CD4-positive, alpha-beta T cell treated with Interleukin-21 for 1 hour (primary cell): ENCODE measurements around the gene RHBDD1.

ENCODE experiments used
- DNase-seq: peaks from one replicate; pipeline ENCODE4 v3.0.0-alpha.2; 2020

Gene RHBDD1

DNA sequence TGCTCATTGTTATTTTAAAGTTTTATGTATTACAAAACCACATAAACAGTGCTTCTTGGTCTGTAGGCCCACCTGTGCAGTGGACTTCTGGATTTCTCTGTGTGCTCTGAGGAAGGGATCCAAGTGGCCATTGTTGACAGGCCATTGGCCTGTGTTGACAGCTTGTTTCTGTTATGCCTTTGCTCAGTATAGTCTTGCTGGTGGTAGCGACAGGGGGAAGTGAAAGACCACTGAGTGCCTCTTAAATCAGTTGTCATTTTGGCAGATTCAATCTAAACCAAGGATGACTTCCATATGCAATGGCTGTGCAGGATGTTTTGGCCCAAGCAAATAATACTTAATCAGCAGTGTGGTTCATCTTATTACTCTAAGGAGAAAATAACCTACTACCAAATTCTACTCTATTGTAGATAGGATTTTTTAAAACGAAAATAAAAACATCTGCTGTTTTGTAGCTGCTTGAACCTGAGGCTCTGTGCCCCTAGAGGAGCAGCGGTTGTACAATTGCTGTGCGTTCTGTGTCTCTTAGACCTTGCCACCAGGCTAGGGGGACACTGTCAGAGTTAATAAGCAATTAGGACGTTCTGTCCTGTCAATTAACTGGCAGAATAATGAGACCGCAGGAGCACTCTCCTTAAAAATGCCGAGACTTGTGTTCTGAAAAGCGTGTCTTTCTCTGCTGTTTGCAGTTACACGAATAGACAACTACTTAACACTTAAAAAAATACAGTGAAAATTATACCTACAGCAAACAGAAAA lies 108.2 kb downstream of the RHBDD1 start:
- DNase-seq, result no peak

DNA sequence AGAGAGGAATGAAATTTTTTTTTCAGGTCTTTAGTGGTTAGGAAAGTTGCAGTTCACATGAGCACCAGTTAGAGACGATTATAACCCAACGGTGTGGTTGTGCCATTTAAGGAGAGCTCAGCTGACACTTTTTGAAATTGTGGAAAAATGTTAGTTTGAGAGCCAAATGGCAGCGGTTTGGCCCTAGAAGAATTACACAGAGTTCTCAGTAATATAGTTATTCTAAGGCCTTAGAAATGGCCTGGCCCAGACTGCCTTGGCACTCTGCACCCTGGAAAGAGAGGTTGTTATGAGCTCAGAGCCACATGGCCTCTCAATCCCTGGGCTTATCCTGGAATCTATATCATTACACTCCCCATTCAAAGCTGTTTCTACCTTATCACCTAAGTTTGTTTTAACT lies 117.4 kb downstream of the RHBDD1 start:
- DNase-seq, result no peak

DNA sequence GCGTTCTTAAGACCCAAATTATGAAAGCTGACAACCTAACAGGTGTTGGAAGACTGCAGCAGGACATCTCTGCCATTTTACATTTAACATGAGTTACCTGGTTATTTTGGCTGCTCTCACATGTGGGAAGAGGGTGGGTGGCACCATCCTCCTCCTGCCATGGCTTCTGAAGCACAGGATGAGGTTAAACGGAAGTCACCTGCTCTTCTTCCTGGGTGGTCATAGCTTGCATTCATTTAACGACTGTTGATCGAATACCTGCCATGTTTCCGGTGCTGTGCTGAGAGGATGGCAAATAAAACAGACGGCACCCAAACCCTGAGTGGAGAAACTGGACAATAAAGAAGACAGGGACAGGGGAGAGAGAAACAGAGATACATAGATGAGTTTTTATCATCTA lies 118.0 kb downstream of the RHBDD1 start:
- DNase-seq, result no peak

DNA sequence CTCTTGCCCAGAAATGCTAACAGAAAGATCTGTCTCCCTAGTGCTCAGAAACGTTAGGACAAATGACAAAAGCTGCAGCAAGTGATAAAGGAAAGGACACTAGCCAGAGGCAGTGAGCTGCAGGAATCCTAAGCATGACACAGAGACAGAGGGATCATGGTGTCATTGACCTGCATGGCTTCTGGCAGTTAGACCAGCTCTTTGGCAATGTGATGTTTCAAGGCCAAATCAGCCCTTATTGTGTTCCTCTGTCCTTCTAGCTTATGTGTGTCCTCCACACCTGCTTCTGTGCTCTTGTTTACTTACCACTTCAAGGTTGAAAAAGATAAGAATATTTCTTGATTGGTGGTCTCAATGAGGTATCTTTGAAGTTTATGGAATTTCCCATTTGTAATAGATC lies 120.8 kb downstream of the RHBDD1 start:
- DNase-seq, result no peak

DNA sequence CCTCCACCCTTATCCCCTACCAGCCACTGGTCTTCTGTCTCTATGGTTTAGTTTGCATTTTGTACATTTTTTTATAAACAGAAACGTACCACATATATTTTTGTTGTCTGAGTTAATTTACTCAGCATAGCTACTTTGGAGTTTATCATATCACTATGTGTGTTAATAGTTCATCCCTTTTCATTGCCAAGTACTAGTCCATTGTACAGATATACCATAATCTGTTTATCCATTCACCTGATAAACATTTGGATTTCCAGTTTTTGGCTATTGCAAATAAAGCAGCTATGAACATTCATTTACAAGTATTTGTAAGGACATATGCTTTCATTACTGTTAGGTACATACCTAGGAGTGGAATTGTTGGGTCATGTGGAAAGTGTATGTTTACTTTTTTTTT lies 123.6 kb downstream of the RHBDD1 start:
- DNase-seq, result no peak

DNA sequence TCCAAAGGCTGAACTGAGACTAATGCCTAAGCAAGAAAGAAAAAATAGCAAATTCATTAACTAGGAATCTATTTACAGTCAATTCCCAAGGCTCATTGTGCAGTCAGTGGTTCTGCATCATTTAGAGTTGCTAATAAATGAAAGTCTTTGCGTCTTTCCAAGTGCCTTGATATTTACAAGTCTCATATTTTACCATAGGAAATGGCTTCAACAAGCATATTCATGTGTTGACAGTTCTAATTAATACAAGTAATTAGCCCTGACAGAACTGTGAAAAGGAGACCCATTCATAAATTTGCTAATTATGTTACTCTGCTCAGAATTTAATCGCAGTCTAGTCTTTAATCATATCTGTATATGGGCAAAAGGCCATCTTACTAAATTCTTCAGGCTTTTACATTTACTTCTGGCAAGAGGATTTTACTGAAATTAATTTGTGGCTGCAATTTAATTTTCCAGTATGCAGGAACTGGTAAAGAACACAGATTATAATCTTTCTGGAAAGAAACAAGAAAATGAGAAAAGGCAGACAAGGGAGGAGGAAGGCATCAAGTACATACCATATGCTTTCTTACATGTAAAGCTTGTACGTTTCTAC lies 126.4 kb downstream of the RHBDD1 start:
- DNase-seq, result no peak

DNA sequence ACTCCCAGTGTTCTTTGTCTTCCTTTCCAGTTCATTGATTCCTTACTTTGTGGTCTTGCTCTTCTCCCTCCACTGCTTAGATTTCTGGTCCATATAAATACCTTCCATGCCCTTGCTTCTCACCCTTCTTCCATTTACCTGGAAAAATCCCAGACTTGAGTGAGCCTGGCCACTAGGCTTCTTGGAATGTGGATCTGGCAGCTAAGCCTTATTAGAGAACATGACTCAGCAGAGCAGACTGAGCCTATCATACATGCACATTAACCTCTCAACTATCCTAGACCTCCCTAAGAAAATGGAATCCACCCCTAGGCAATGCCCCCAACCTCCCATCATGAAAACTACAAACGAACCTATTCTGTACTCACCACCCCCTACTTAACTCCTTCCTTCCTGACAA lies 127.7 kb downstream of the RHBDD1 start:
- no peak for DNase-seq

DNA sequence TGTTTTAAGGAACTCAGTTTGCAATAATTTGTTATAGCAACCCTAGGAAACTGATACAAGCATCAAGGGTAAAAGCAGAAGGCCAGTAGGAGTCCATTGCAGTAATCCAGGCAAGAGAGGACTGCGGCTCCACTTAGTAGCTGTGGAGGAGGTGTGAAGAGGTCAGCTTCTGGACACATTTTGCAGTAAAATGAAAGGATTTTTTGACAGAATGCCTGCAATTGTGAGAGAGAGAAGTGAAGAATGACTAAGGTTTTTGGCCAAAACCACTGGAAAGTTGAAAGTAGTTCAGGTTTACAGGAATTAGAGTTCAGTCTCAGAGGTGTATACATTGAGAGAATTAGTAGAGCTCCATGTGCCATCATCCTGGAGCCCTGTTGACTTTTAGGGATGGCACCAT lies 129.5 kb downstream of the RHBDD1 start:
- no peak for DNase-seq

DNA sequence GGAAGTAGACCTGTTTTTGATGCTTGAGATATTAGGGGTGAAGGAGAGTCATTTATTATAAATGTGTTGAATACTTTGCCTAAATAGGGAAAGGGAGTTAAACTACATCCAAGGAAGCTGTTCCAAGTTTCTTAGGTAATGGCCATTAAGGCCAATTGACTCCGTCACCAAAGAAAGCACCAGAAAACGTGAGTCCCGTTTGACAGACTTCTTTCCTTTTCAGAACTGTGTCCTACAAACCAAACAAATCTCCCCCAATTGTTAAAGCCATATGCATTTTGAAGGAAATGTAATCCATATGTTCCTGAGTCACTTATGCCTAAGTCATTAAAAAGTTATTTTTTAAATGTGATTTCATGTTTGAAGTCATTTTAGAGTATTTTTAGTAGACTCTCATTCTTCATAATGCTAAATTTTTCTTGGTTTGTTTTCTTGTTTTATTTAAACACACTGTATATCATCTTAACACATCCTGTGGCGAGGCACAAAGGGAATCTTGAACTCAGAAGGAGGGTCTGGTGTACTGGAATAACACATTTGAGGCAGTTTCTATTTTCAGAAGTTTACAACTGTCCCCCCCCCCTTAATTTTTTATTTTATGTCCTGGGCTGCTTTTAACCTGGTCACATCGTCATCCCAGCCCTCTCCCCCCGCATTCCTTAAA lies 133.7 kb downstream of the RHBDD1 start:
- DNase-seq, result no peak

DNA sequence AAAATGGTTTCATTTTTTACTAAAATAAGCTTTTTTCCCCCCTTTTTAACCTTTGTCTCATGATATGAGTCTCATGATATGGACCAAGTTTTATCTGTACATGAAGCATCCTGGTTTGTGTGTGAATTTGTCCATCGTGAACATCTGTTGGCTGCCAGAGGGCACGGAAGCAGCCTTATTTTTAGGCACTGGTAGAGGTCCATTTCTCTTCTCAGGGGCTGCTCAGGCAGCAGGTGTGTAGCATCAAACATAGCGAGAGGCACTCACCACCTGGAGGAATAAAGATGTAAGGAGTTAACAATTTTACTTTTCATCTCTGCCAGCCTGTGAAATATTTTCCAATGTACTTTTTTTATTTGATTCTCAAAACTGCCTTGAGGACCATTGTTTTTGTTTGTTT lies 134.5 kb downstream of the RHBDD1 start:
- DNase-seq, result no peak

DNA sequence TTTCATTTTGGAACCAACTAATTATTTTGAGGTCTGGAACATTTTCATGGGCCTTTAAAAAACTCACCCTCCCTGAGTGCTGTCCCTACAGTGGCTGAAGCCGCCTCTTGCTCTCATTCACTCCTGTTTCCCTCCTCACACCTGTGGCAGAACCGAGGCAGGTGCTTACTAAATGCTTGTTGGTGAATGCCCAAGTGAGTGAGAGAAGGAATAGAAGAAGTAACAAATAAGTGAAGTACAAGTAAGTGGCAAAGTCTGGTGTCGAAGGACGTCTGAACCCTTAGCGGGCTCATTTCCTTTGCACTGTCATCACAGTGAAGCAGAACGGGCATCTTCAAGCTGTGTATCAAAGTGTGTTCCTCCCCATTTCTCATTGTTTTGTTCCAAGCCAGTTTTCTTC lies 135.2 kb downstream of the RHBDD1 start:
- no peak for DNase-seq

DNA sequence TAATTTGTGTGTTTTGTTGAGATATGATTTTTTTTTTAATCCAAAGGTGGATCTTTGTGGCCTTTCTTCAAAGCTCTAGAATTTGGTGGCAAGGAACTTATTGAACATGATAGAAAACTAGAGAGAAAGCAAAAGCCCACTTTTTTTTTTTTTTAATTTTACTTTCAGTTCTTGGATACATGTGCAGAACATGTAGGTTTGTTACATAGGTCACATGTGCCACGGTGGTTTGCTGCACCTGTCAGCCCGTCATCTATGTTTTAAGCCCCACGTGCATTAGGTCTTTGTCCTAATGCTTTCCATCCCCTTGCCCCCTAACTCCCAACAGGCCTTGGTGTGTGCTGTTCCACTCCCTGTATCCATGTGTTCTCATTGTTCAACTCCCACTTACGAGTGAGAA lies 135.9 kb downstream of the RHBDD1 start:
- no peak for DNase-seq

DNA sequence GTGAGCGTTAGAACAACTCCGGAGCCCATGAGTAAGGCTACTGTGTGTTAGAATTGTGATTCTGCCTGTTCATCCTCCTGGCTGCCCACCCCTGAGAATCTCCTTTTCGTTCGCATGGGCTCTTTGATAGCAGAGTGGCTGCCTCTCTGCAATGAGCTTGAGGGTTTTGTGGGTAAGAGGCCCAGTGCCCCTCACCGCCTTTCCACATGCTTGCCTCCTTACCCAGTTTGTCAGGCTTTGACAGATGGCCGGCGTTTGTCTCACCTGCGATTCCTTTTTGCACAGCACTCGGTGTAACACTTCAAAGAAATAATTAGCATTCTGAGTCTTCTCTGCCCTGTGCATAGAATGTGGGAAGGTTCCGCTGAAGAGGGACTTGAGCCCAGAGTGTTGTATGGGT lies 138.0 kb downstream of the RHBDD1 start:
- DNase-seq, result no peak

DNA sequence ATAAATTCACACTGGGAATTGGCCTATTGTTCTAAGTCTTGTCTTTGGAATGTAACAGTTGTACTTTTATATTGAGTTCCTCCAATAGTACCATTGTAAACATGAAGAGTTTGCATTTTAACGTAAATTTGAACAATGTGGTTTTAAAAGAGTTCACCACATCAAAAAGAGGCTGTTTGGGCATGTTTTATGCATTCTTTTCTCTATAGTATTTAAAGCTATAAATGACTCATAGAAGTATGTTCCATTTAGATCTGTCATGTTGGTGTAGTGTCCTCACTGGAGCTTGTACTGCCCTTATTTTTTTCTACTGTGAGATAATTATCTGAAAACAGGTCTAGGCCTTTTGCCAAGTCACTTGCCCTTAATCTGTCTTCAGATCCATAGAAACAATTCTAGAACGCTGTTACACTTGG lies 141.9 kb downstream of the RHBDD1 start:
- DNase-seq, result no peak

DNA sequence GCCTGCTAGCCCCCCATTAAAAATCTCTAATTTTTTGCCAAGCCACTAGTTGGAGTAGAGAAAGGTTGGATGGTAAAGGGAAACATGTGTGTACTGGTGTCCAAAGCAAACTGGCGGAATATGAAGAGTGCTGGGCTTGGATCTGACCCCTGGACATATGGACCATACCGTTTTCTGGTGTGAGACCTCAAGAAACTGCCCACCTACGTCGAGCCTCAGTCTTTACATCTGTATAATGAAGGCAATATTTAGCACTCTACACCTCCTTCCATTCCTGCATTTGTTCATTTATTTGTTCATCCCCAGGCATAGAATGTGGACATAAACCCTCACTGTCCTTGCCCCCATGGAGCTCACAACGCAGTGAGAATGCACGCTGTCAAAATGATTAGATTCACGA lies 142.4 kb downstream of the RHBDD1 start:
- DNase-seq, result no peak

DNA sequence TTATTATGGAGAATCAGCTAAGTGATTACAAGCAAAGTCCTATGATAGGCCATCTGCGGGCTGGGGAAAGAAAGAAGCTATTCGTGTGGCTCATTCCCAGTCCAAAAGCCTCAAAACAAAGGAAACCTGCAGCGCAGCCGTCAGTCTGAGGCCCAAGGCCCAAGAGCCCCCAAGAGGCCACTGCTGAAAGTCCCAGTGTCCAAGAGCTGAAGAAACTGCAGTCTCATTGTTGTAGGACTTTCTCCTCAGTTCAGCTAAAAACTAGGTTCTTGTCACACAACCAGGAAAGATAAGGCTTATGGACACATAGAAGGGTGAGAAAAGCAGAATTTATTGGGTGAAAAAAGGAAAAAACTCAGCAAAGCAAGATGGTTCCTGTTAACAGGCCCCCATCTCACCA lies 143.2 kb downstream of the RHBDD1 start:
- no peak for DNase-seq

DNA sequence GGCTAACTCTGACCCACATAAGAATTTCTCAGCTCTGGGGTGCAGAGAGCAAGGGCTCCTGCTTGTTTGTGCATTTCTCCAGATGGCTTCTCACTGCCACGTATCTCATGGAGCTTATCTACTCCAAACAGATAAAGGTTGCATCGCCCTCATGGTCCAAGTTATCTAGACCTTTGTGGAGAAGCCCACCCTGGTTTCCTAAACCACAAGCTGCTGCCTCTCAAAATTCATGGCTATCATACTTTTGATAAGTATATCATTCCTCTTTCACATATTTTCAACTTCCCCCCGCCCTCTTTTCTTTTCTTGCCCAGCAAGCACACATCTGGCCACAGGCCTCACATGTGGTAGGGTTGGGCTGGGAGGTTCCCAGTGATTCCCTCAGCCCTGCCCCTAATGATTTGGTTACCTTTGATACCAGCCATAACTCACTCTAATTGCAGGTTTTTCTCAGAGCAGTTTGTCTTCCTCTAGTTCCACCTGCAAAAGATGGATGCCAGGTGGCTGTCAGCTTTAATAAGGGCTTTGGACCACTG lies 146.0 kb downstream of the RHBDD1 start:
- DNase-seq, result no peak

DNA sequence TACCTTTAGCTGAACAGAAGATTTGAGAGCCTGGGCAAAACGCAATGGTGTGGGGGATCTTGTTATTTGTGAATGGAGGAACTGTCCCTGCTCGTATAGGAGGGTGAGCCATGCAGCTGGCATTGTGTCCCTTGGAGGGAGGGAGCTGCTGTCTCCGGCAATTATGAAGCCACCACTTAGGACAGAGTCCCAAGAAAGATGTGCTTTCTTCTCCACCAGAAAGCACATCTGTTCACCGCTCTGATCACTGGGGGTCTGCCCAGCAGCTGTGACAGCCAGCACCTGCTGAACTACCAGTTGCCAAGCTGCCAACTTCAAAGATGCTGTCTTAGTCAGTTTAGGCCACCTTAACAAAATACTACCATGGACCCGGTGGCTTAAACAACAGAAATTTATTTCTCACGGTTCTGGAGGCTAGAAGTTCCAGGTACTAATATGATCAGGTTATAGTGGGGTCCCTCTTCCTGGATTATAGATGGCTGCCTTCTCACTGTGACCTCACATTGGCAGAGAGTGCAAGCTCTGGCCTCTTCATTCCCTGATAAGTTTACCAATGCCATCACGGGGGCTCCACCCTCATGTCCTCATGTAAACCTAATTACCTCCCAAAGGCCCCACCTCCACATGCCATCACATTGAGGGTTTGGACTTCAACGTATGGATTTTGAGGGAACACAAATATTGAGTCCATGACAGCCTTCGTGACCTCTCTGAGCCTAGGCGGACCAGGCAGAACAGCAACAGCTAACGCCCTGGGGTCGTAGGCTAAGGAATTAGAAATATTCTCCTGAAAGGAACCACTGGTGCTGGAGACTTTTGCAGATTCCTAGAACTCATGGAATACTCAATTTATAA lies 148.3 kb downstream of the RHBDD1 start:
- no peak for DNase-seq

DNA sequence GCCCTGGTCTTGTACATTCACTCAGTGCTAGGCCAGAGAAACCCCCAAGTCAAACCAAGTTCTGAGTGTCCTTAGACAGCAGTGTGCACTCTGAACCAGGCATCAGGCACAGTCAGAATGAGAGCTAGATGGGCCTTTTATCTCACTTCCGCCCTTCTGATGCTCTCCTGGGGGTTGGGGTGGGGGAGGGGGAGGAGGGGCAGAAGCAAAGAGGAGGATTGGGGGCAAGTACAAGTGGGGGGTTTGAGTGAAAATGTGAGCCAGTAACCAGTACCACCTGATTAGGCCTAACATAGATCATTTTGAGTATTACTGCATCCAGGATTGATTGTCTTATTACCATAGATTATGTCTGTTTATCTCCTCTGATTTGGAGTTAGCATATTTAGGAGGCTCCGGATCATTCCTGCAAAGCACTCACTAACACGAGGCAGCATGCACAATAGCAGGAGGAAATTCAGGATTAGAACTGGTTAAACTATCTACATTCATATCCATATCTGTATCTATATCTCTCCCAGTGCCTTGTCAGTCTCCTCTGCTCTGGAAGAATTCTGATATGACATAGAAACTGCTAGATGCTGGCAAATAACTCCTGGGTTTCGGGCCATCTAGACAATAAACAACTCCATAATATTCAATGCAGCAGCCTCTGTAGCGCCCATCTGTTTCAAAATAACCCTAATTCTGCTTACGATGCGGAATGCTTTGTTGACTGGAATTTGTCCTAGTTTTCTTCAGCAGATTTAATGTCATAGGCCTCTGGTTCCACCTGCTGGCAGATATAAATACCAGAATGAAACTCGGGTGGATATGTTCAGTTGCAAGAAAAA lies 149.1 kb downstream of the RHBDD1 start:
- peak; percentile 26 for DNase-seq

DNA sequence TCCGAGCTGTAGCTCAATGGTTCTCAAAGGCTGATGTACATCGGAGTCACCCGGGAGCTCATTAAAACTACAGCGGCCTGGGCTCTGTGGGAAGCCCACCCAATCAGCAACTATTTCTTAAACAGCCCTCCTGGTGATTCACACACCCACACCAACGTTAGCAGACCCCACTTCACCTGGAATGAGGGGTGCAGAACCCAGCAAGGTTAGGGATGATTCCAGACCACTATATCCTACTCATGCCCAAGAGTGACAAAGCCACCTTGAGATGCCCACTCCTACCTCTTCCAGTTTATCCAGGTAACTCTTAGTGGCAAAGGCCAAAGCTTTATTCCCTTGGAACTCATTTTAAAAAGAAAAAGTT lies 149.7 kb downstream of the RHBDD1 start:
- no peak for DNase-seq

DNA sequence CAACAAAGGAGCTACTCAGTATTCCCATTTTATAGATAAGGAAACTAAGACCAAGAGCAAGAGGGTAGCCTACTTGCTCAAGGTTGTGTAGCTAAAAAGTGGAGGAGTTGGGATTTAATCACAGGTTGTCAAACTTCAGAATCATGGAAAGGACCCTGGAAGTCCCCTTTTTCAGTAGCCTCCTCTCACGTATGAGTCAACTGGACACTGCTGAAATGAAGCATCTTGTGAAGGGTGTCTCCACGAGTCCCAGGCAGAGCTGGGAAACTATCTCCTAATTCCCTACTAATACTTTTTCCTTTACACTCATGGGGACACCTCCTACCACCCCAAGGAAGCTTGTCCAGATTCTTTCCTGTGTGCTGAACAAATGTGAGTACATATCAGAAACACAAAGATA lies 155.8 kb downstream of the RHBDD1 start:
- DNase-seq, result no peak

DNA sequence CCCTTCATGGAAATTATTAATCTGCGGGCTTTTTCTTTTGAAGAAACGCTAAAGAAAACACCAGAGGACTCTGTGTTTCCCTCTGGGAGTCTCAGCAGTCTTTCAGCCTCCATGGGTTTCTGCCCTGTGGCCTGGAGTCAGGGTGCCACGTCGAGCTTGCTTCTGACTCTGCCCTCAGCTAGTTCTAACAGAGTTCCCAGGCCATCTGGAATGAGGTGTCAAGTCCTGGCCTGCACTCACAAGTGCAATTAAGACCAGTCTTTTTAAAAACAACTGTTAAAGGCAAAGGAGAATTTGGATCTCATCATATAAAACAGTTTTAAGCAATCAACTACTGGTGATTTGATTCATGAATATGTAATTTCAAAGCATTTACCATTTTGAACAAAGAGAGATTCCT lies 157.3 kb downstream of the RHBDD1 start:
- no peak for DNase-seq
